ENCODE data around the gene MPP7.

MPP7 gene

GRCh38 chr10:28318626-28319025 is 15.8 kb upstream of the MPP7 start:
- no peak overlapping the region for H3K4me3 ChIP-seq (ENCODE audit: low read length)
- TF ChIP-seq ZNF274 (IDR thresholded peaks at IDR 0.05; ENCODE audit: low read depth, low read length): no peak

GRCh38 chr10:28317760-28318159 is 14.9 kb upstream of the MPP7 start:
- no peak for TF ChIP-seq ZNF274 (IDR thresholded peaks at IDR 0.05; ENCODE audit: low read depth, low read length)
- H3K4me3 ChIP-seq (ENCODE audit: low read length): no peak overlapping the region

DNA sequence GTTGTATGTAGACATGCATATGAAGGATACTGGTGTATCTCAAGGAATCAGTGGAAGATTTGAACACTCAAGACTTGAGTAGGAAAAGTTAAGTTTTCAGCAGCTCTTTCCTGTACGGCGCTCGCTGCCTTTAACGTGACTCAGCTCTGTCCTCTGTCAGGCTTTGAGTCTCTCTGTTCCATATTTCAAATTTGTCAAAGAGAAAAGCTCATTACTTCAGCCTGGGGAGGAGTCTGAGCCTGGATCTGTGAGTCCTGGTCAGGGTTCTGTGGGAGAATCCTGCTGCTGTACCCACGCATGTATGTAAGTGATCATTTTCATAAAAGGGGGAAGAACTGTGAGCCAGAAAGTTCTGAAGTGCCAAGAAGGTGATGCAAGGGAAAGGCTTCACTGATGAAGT is 13.8 kb upstream of the MPP7 start:
- H3K4me3 ChIP-seq (ENCODE audit: low read length): no peak overlapping the region
- no peak for TF ChIP-seq ZNF274 (IDR thresholded peaks at IDR 0.05; ENCODE audit: low read depth, low read length)

- no peak for TF ChIP-seq ZNF274 (IDR thresholded peaks at IDR 0.05; ENCODE audit: low read depth, low read length)
- no peak overlapping the region for H3K4me3 ChIP-seq (ENCODE audit: low read length)
Measured at GRCh38 chr10:28315140-28315539, 12.3 kb upstream of the MPP7 start.

GRCh38 chr10:28314211-28314610 is 11.3 kb upstream of the MPP7 start:
- H3K4me3 ChIP-seq (ENCODE audit: low read length): no peak overlapping the region
- no peak for TF ChIP-seq ZNF274 (IDR thresholded peaks at IDR 0.05; ENCODE audit: low read depth, low read length)

DNA sequence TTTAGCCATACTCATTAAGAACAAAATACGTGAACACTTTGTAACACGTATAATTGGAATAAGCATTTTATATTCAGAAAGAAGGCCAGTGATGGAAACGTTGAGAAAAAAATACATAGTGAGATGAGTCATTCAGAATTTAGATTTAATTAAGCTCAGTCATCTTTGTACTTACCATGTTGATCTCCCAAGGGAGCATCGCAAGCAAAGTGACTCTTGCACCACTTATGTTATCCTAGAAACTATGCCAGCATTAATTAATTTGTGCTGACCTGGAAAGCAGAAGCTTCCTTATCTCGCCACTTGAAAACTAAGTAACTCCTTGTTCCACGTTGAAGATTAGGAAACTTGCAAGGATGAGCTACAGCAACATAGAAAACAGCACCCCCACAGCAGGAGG is 9.7 kb upstream of the MPP7 start:
- H3K4me3 ChIP-seq (ENCODE audit: low read length): no peak overlapping the region
- no peak for TF ChIP-seq ZNF274 (IDR thresholded peaks at IDR 0.05; ENCODE audit: low read depth, low read length)

DNA sequence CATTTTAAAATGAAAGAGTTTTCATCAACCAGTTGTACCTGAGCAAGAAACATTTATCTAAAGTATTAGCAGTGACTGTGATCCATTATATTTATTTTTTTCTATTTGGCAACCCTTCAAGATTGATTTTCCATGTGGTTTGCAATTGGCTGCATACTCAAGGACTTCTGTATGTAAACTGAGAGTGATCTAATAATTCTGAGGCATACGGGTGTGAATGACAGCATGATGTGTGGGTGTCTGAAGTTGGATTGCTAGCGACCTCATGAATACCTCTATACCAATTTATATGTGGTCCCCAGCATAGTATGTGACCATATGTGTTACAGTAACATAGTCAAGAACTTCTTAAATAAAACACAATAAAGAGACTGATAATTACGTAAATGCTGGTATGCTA is 8.2 kb upstream of the MPP7 start:
- no peak for TF ChIP-seq ZNF274 (IDR thresholded peaks at IDR 0.05; ENCODE audit: low read depth, low read length)
- H3K4me3 ChIP-seq (ENCODE audit: low read length): no peak overlapping the region

DNA sequence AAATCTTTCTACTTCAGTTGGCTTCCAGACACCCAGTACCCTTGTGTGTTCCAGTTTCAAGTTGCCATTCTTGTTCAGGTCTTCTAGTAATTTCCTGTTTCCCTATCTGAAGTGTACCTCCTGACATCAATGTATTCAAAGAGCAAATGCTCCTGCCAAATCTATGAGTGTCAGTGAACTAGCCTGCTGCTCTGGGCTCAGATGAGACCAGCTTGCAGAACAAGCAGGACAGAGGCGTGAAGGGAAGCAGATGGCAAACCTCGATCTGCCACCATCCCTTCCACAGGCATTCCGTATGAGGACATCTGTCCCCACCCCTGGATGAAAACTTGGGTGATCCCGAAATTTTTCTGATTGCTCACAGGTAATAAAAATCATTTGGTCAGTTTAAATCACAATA is 4.4 kb upstream of the MPP7 start:
- TF ChIP-seq ZNF274 (IDR thresholded peaks at IDR 0.05; ENCODE audit: low read depth, low read length): no peak
- no peak overlapping the region for H3K4me3 ChIP-seq (ENCODE audit: low read length)

DNA sequence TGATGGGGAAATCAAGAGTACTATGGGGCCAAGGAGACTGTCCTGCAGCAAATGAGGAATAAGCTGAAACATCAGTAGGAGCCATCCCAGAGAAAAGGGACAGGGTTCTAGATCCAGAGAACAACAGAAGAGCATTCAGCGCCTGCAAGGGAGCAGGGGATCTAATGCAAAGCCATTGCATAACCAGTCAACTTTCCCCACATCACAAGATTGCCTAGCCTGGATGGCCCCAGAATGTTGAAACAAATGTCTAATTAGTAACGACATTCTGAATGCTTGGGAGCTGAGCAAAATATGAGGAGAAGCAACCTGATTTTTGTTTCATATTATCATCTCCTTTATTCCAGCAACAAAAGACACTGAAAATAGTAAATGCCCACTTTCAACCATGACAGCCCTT is 2.7 kb upstream of the MPP7 start:
- no peak overlapping the region for H3K4me3 ChIP-seq (ENCODE audit: low read length)
- no peak for TF ChIP-seq ZNF274 (IDR thresholded peaks at IDR 0.05; ENCODE audit: low read depth, low read length)

GRCh38 chr10:28304032-28304571 is 1.2 kb upstream of the MPP7 start:
- no peak overlapping the region for H3K4me3 ChIP-seq (ENCODE audit: low read length)
- no peak for TF ChIP-seq ZNF274 (IDR thresholded peaks at IDR 0.05; ENCODE audit: low read depth, low read length)

GRCh38 chr10:28302012-28302637 is 739 bp downstream of the MPP7 start:
- H3K4me3 ChIP-seq (ENCODE audit: low read length): peak overlapping the region; percentile 83
- no peak for TF ChIP-seq ZNF274 (IDR thresholded peaks at IDR 0.05; ENCODE audit: low read depth, low read length)

DNA sequence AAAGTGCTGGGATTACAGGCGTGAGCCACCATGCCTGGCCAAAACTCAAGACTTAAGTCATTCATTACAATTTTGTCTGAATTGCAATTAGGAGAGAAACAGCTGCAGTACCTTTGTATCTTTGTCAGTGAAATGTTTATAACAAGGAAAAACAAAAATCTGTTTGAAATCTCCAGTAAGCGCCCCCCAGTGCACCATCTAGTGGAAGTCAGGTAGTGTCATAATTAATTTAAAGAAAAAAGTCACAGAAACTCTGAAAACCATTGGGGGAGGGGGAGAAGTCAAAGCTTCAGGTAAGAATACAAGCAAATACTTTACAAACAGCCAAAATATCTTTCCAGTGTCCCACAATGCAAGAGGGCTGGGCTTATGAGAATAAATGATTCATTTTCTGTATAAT is 2.8 kb downstream of the MPP7 start:
- no peak overlapping the region for H3K4me3 ChIP-seq (ENCODE audit: low read length)
- no peak for TF ChIP-seq ZNF274 (IDR thresholded peaks at IDR 0.05; ENCODE audit: low read depth, low read length)

GRCh38 chr10:28298951-28299350 is 3.9 kb downstream of the MPP7 start:
- H3K4me3 ChIP-seq (ENCODE audit: low read length): no peak overlapping the region
- no peak for TF ChIP-seq ZNF274 (IDR thresholded peaks at IDR 0.05; ENCODE audit: low read depth, low read length)

DNA sequence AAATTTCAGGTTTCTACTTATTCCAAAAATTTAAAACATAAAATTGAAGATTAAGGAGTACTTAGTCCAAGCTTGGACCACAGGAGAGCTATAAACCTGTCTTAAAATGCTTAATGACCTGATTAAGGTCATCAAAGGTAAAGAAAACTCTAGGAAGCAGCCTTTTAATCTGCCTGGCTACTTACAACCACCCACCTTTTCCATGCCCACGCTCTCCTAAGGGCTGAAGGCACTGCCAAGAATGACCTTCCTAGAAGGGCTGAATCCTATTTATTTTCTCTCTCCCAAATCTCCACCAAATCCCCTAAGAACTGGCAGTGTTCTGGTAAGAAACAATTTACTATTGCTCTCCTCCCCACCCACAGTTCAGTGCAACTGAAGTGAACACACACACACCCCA is 6.8 kb downstream of the MPP7 start:
- H3K4me3 ChIP-seq (ENCODE audit: low read length): no peak overlapping the region
- TF ChIP-seq ZNF274 (IDR thresholded peaks at IDR 0.05; ENCODE audit: low read depth, low read length): no peak

GRCh38 chr10:28295336-28295735 is 7.5 kb downstream of the MPP7 start:
- H3K4me3 ChIP-seq (ENCODE audit: low read length): no peak overlapping the region
- TF ChIP-seq ZNF274 (IDR thresholded peaks at IDR 0.05; ENCODE audit: low read depth, low read length): no peak

DNA sequence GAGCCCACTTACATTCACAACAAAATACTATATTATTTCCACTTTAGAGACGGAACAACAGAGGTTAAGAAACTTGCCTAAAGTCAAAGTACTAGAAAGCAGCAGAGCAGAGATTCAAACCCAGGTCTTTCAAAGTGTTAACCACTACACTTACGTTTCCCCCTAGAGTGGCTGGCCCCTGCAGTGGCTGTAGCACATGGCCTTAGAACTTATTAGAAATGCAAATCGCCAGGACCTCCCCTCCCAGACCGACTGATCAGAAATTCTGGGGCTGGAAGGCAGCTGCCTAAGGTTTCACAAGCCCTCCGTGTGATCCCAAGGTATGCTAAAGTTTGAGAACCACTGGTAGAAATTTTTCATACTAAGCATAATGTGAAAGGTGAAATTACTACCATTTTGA is 8.1 kb downstream of the MPP7 start:
- H3K4me3 ChIP-seq (ENCODE audit: low read length): no peak overlapping the region
- no peak for TF ChIP-seq ZNF274 (IDR thresholded peaks at IDR 0.05; ENCODE audit: low read depth, low read length)

Measured in GM08714 (cell line).